Stimulated activated CD4-positive, alpha-beta T cell treated with anti-CD3 and anti-CD28 coated beads, Interleukin-2, amount 100 ng/mL, for 4 hours (primary cell): Measurements from ENCODE around the gene TOMM22.
A peak's percentile ranks its signal among the peaks of the same experiment; 100 is the strongest.
"Not testable (repeated sequence)": the region's sequence is repeated elsewhere in the genome, so short reads cannot be mapped to it uniquely, and the experiment has no call there.

ENCODE experiments used
- DNase-seq: peaks from one replicate; pipeline ENCODE4 v3.0.0-alpha.2; 2020; ENCODE audit warnings: low read depth

TOMM22 gene

GRCh38 chr22:38681582-38682335 is at the start of gene TOMM22:
Gene TOMM22 (plus strand): TSS chr22:38681957. CDS start chr22:38681979, 22 bp downstream.
- peak; percentile 71 for DNase-seq

- no peak for DNase-seq
These were observed 49.2 kb upstream of the TOMM22 start for GRCh38 chr22:38632528-38632927.

GRCh38 chr22:38638216-38638615 is 43.5 kb upstream of the TOMM22 start:
- no peak for DNase-seq

- DNase-seq, result no peak
These were observed 43.0 kb upstream of the TOMM22 start for GRCh38 chr22:38638728-38639127.

GRCh38 chr22:38641476-38642040 is 40.2 kb upstream of the TOMM22 start:
- no peak for DNase-seq

- not testable (repeated sequence) for DNase-seq
These were observed 37.5 kb upstream of the TOMM22 start for GRCh38 chr22:38644245-38644644.

GRCh38 chr22:38645430-38645829 is 36.3 kb upstream of the TOMM22 start:
- no peak for DNase-seq

GRCh38 chr22:38649841-38650522 is 31.8 kb upstream of the TOMM22 start:
- DNase-seq, result no peak

- DNase-seq, result no peak
These were observed 28.9 kb upstream of the TOMM22 start for GRCh38 chr22:38652859-38653258.

GRCh38 chr22:38653741-38654140 is 28.0 kb upstream of the TOMM22 start:
- DNase-seq, result no peak

GRCh38 chr22:38655519-38656255 is 26.1 kb upstream of the TOMM22 start:
- DNase-seq, result no peak

- DNase-seq, result peak; percentile 68
These were observed 25.3 kb upstream of the TOMM22 start, which contains the start of the genes CBY1 and FAM227A for GRCh38 chr22:38656256-38657044. Gene CBY1 (plus strand): TSS chr22:38656638. CDS start chr22:38668055, 11,417 bp downstream. Gene FAM227A (minus strand): TSS chr22:38656392. CDS start chr22:38650168, 6,224 bp downstream.

- peak; percentile 11 for DNase-seq
These were observed 24.5 kb upstream of the TOMM22 start for GRCh38 chr22:38657045-38657909.

- no peak for DNase-seq
These were observed 6.9 kb upstream of the TOMM22 start for GRCh38 chr22:38674888-38675287.

GRCh38 chr22:38675833-38676232 is 5.9 kb upstream of the TOMM22 start:
- DNase-seq, result no peak

GRCh38 chr22:38684895-38685294 is 3.1 kb downstream of the TOMM22 start:
- no peak for DNase-seq

- no peak for DNase-seq
These were observed 4.0 kb downstream of the TOMM22 start for GRCh38 chr22:38685761-38686160.

GRCh38 chr22:38689651-38690050 is 7.9 kb downstream of the TOMM22 start:
- DNase-seq, result no peak

GRCh38 chr22:38694049-38694448 is 12.3 kb downstream of the TOMM22 start:
- no peak for DNase-seq

- DNase-seq, result no peak
These were observed 13.2 kb downstream of the TOMM22 start for GRCh38 chr22:38694940-38695339.
